HL-60 (cell line): ENCODE data around the gene HEMK1.

Experiments used
- CTCF ChIP-seq: IDR thresholded peaks from one replicate; pipeline ENCODE4 v1.5.1; 2011; ENCODE audit warnings: low read length, control low read depth, inconsistent platforms; ENCODE audit not compliant: insufficient read depth
- POLR2AphosphoS5 ChIP-seq: IDR thresholded peaks from 2 replicates; pipeline ENCODE4 v1.6.1; 2012; ENCODE audit warnings: low read depth
- REST ChIP-seq: IDR thresholded peaks from 2 replicates; pipeline ENCODE4 v1.6.1; 2012; ENCODE audit warnings: low read depth; ENCODE audit not compliant: insufficient replicate concordance

DNA sequence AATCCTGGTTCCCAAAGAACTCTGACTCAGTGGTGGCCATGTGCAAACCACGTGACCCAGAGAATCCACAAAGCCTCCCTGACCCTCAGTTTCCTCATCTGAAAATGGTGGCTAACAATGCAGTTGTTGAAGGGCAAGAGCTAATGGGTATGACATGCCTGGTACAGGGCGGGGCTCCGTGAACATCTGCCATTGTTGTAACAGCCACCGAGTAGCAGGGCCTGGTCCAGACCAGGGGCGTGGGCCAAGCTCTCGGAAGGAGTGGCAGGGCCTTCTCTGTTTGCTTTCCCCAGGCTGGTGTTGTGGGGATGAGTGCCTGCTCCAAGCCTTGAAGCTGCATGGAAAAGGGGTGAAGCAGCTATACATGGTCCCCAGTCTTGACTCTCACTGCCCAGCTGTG lies 61.1 kb downstream of the HEMK1 start:
- TF ChIP-seq POLR2AphosphoS5 (no peak), CTCF (no peak), REST (no peak)
